ENCODE data around the gene ADARB2.

ADARB2 gene

DNA sequence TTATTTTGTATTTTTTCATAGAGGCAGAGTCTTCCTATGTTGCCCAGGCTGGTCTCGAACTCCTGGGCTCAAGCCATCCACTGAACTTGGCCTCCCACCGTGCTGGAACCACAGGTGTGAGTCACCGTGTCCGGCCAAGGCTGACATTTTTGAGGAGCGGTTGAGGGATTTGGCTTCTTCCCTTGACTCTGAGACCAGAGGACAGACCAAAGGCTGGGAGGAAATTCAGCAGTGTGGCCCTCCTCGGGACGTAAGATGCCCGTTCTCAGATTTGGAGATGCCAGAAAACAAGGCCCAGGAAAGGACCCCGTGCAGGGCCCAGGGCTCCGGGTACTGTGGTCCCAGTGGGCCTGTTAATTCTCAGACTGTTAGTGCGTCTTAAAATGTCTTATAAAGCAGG lies 535.0 kb downstream of the ADARB2 start:
- no peaks in the 10 kb centered on the region for H3K9me3 ChIP-seq (ENCODE audit: severe bottlenecking)
- H3K27ac ChIP-seq (ENCODE audit: poor library complexity, severe bottlenecking) = no peak overlapping the region
- DNase-seq (ENCODE audit: low spot score) = no peak
- no peaks in the 10 kb centered on the region for H3K27me3 ChIP-seq (ENCODE audit: insufficient read depth, poor library complexity, severe bottlenecking)
- no peaks in the 10 kb centered on the region for H3K36me3 ChIP-seq (ENCODE audit: low read depth)
- no peak overlapping the region for H3K4me3 ChIP-seq (ENCODE audit: severe bottlenecking)
- ATAC-seq (ENCODE audit: low read depth) = no peak
- TF ChIP-seq, protein P1, sequence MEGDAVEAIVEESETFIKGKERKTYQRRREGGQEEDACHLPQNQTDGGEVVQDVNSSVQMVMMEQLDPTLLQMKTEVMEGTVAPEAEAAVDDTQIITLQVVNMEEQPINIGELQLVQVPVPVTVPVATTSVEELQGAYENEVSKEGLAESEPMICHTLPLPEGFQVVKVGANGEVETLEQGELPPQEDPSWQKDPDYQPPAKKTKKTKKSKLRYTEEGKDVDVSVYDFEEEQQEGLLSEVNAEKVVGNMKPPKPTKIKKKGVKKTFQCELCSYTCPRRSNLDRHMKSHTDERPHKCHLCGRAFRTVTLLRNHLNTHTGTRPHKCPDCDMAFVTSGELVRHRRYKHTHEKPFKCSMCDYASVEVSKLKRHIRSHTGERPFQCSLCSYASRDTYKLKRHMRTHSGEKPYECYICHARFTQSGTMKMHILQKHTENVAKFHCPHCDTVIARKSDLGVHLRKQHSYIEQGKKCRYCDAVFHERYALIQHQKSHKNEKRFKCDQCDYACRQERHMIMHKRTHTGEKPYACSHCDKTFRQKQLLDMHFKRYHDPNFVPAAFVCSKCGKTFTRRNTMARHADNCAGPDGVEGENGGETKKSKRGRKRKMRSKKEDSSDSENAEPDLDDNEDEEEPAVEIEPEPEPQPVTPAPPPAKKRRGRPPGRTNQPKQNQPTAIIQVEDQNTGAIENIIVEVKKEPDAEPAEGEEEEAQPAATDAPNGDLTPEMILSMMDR (IDR thresholded peaks at IDR 0.05; ENCODE audit: poor library complexity, severe bottlenecking) = no peak
- no peaks in the 10 kb centered on the region for H3K4me1 ChIP-seq (ENCODE audit: insufficient read depth, poor library complexity, severe bottlenecking)

DNA sequence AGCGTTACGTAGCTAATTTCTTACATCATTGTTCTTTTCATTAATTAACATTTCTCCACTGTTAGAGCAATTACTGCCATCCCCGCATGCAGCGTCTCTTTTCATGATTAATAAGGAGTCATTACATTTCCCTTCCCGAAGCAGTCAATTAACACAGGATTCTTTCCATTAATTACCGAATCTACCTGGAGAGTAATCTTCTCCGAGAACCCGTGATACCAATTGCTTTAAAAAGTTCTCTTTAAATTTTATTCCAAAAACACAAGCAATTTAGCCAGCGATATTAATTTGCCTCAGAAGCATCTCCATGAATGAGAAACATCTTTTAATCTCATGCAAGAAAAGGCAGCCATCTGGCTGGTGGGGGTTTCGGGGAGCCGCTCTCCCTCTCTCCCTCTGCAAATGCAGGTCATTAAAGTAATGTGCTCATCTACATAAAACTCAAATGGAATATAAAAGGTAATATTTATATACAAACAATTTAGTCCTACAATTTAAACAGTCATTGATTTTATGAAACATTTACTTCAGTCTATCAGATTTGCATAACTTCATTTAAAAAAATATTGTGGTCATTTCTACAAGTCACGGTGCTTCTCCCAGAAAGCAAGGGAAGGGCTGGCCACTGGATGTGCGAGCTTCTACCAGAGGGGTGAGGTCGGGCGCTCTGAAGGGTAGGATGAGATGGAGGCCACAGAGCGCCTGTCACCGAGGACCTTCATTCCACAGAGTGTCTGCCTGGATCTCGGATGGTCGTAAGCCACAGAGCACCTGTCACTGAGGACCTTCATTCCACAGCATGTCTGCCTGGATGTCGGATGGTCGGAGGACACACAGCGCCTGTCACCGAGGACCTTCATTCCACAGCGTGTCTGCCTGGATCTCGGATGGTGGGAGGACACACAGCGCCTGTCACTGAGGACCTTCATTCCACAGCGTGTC lies 536.2 kb downstream of the ADARB2 start:
- no peak overlapping the region for H3K4me3 ChIP-seq (ENCODE audit: severe bottlenecking)
- DNase-seq (ENCODE audit: low spot score) = no peak
- no peaks in the 10 kb centered on the region for H3K36me3 ChIP-seq (ENCODE audit: low read depth)
- ATAC-seq (ENCODE audit: low read depth) = no peak
- no peaks in the 10 kb centered on the region for H3K4me1 ChIP-seq (ENCODE audit: insufficient read depth, poor library complexity, severe bottlenecking)
- H3K9me3 ChIP-seq (ENCODE audit: severe bottlenecking) = no peaks in the 10 kb centered on the region
- H3K27ac ChIP-seq (ENCODE audit: poor library complexity, severe bottlenecking) = no peak overlapping the region
- TF ChIP-seq, protein P1 (IDR thresholded peaks at IDR 0.05; ENCODE audit: poor library complexity, severe bottlenecking) = no peak
- no peaks in the 10 kb centered on the region for H3K27me3 ChIP-seq (ENCODE audit: insufficient read depth, poor library complexity, severe bottlenecking)

DNA sequence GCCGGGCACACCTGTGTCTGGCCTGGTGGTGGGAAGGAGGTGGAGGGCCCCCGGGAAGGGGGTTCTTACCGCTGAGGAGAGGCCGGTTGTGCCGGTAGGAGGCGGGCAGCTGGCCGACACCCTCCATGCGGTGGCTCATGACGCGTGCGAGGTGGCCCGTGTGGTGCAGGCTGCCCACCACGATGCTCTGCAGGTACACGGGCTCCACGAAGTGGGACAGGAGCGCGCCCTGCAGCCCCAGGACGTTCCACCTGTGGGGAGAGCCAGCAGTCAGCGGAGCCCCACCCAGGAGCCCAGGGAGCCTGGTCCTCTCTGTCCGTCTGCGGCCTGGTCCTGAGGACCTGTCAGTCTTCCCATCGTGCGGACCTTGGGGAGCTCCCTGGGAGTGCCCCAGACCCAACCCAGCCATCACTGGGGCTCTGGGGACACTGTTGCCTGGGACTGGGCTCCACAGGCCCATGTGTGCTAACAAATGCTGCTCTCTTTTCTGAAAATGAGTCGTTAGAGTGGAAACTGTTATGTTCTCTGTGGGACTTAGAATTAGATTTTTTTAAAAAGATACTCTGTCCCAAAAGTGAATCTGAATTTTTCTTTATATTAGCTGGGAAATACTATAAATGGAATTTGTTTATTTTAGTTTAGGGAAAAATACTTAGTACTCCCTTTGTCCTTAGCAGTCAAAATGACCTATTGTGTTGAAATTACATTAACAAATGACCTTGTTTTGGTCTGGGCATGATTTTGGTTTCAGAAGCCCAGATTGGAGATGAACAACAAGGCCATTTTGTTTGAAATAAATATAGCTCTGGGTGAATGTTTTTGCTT lies 537.2 kb downstream of the ADARB2 start:
- H3K27ac ChIP-seq (ENCODE audit: poor library complexity, severe bottlenecking) = no peak overlapping the region
- DNase-seq (ENCODE audit: low spot score) = no peak
- H3K9me3 ChIP-seq (ENCODE audit: severe bottlenecking) = no peaks in the 10 kb centered on the region
- H3K36me3 ChIP-seq (ENCODE audit: low read depth) = no peaks in the 10 kb centered on the region
- no peak overlapping the region for H3K4me3 ChIP-seq (ENCODE audit: severe bottlenecking)
- ATAC-seq (ENCODE audit: low read depth) = no peak
- no peaks in the 10 kb centered on the region for H3K27me3 ChIP-seq (ENCODE audit: insufficient read depth, poor library complexity, severe bottlenecking)
- TF ChIP-seq, protein P1 (IDR thresholded peaks at IDR 0.05; ENCODE audit: poor library complexity, severe bottlenecking) = no peak
- H3K4me1 ChIP-seq (ENCODE audit: insufficient read depth, poor library complexity, severe bottlenecking) = no peaks in the 10 kb centered on the region

DNA sequence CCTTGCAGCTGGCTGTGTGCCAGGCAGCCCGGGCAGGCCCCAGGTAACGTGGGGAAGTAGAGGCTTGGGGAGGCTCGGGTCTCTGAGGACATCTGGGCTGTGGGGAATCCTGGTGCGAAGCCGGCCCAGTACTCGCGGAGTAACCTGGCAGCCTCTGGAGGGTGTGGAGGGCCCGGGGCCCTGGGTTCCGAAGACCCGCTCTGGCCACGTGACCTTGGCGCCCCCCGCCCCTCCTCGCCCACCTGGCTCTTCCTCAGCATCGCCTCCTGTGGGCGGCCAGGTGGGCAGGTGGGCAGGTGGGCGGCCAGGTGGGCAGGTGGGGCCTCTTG lies 538.0 kb downstream of the ADARB2 start:
- H3K27ac ChIP-seq (ENCODE audit: poor library complexity, severe bottlenecking) = no peak overlapping the region
- ATAC-seq (ENCODE audit: low read depth) = no peak
- TF ChIP-seq, protein P1 (IDR thresholded peaks at IDR 0.05; ENCODE audit: poor library complexity, severe bottlenecking) = no peak
- no peaks in the 10 kb centered on the region for H3K4me1 ChIP-seq (ENCODE audit: insufficient read depth, poor library complexity, severe bottlenecking)
- H3K4me3 ChIP-seq (ENCODE audit: severe bottlenecking) = no peak overlapping the region
- H3K9me3 ChIP-seq (ENCODE audit: severe bottlenecking) = no peaks in the 10 kb centered on the region
- H3K27me3 ChIP-seq (ENCODE audit: insufficient read depth, poor library complexity, severe bottlenecking) = no peaks in the 10 kb centered on the region
- no peak for DNase-seq (ENCODE audit: low spot score)
- H3K36me3 ChIP-seq (ENCODE audit: low read depth) = no peaks in the 10 kb centered on the region

Measured in RWPE2 (cell line).